ENCODE results near the gene ITK.
A peak's percentile ranks its signal among the peaks of the same experiment; 100 is the strongest.

The ITK gene

GRCh38 chr5:157283434-157283833 lies 102.8 kb downstream of the ITK start:
- peak; percentile 60 for TF ChIP-seq SPI1 (IDR thresholded peaks at IDR 0.05; ENCODE audit: low read depth, low read length)
- no peak for TF ChIP-seq POLR2AphosphoS5 (IDR thresholded peaks at IDR 0.05; ENCODE audit: low read depth, low read length)
- DNase-seq (ENCODE audit: insufficient read length, low spot score) = peak; percentile 29
- FAIRE-seq = peak; percentile 98

DNA sequence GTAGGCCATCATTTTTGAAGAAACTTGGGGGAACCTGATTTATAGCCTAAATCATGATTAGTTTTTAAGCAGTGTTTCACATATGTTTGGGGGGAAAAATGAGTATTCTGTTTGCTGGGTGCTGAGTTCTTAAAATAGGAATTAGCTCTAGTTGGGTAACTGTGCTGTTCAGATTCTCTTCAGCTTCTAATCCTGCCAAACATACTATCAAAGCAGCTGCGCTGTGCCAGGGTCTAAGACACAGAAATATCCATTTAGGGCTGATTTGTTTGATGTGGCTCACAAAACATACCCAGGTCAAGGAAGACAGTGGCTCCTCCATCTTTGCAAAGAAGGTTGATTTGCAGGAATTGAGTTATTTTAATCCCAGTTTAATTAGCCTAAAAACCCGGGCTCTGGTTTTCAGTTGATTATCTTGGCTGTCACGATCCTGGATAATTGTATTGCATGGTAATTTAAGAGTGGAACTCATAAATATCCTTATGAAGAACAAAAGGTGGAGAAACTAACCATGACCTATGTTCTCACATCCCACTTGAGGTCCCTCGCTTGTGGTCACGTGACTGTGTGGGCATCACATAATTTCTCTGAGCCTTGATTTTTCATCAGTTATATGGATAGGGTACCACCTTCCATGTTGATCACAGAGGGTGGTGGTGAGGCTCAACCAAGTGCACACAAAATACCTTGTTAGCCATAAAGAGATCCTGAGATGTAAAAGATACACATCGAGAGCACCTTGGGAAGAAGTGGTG lies 104.0 kb downstream of the ITK start:
- DNase-seq (ENCODE audit: insufficient read length, low spot score) (no peak), FAIRE-seq (peak; percentile 55)
- TF ChIP-seq POU2F2 (IDR thresholded peaks at IDR 0.05; ENCODE audit: low read depth, low read length) = no peak

- DNase-seq (ENCODE audit: insufficient read length, low spot score) (no peak), FAIRE-seq (no peak)
- TF ChIP-seq PAX5 (IDR thresholded peaks at IDR 0.05; ENCODE audit: insufficient read depth, low read length, severe bottlenecking) (no peak), POU2F2 (IDR thresholded peaks at IDR 0.05; ENCODE audit: low read depth, low read length) (no peak), SPI1 (IDR thresholded peaks at IDR 0.05; ENCODE audit: low read depth, low read length) (no peak), TAF1 (IDR thresholded peaks at IDR 0.05; ENCODE audit: low read depth, low read length) (no peak), POLR2AphosphoS5 (IDR thresholded peaks at IDR 0.05; ENCODE audit: low read depth, low read length) (no peak), POLR2A (IDR thresholded peaks at IDR 0.05; ENCODE audit: low read depth, low read length) (no peak)
These were observed 104.8 kb downstream of the ITK start for GRCh38 chr5:157285310-157286035.

DNA sequence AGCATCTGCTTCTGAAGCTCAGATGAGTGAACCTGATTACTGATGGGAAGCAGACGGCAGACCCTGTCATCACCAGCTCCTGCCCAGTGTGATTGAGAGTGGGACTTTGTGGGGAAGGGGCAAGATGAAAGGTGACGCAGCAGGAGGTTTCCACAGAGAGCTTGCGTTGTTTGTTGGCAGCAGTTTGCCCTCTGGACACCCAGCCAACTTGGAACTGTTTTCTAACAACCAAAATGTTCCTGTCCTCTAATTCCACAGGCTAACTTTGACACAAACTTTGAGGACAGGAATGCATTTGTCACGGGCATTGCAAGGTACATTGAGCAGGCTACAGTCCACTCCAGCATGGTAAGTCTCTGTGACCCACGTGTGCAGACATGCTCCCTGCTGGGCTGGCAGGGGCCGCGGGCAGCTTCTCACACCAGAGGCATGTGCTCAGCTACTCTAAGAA lies 106.1 kb downstream of the ITK start:
- no peak for TF ChIP-seq POLR2AphosphoS5 (IDR thresholded peaks at IDR 0.05; ENCODE audit: low read depth, low read length)
- TF ChIP-seq SPI1 (IDR thresholded peaks at IDR 0.05; ENCODE audit: low read depth, low read length) = no peak
- no peak for TF ChIP-seq POU2F2 (IDR thresholded peaks at IDR 0.05; ENCODE audit: low read depth, low read length)
- TF ChIP-seq POLR2A (IDR thresholded peaks at IDR 0.05; ENCODE audit: low read depth, low read length) = no peak
- TF ChIP-seq TAF1 (IDR thresholded peaks at IDR 0.05; ENCODE audit: low read depth, low read length) = no peak
- TF ChIP-seq PAX5 (IDR thresholded peaks at IDR 0.05; ENCODE audit: insufficient read depth, low read length, severe bottlenecking) = no peak
- DNase-seq (ENCODE audit: insufficient read length, low spot score) (no peak), FAIRE-seq (peak; percentile 13)

DNA sequence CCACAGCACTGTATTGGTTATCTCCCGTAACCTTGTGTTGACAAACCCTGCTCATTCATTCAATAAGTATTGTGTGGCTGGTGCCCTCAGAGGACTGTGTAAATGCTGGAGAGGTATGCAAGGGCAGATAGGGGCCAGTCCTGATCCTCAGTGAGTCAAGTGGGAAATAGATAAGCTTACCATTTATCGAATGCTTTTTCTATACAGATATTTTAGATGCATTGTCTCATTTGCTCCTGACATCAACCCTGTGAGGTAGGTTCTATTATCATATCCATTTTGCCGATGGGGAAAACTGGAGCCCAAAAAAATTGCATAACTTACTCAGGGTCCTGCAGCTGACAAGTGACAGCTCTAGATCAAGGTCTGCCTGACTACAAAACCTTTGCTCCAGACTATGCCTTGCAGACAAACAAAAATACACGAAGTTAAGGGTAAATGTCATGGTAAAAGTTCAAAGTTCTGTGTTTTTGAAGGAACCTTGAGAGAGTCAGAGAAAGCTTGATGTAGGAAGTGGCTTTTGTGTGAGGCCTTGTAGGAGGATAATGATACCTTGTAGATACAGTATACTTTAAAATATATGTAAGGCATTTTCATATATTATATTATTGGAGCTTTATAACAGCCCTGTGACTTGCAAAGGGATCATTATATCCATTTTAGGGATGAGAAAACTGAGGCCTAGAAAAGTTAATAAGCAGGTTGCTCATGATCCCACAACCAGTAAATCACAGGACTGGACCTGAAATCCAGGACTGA lies 107.9 kb downstream of the ITK start:
- DNase-seq (ENCODE audit: insufficient read length, low spot score) = no peak
- no peak for TF ChIP-seq POLR2A (IDR thresholded peaks at IDR 0.05; ENCODE audit: low read depth, low read length)
- no peak for TF ChIP-seq PAX5 (IDR thresholded peaks at IDR 0.05; ENCODE audit: insufficient read depth, low read length, severe bottlenecking)
- TF ChIP-seq POU2F2 (IDR thresholded peaks at IDR 0.05; ENCODE audit: low read depth, low read length) = no peak
- no peak for TF ChIP-seq POLR2AphosphoS5 (IDR thresholded peaks at IDR 0.05; ENCODE audit: low read depth, low read length)
- TF ChIP-seq TAF1 (IDR thresholded peaks at IDR 0.05; ENCODE audit: low read depth, low read length) = no peak
- no peak for TF ChIP-seq SPI1 (IDR thresholded peaks at IDR 0.05; ENCODE audit: low read depth, low read length)
- no peak for FAIRE-seq

DNA sequence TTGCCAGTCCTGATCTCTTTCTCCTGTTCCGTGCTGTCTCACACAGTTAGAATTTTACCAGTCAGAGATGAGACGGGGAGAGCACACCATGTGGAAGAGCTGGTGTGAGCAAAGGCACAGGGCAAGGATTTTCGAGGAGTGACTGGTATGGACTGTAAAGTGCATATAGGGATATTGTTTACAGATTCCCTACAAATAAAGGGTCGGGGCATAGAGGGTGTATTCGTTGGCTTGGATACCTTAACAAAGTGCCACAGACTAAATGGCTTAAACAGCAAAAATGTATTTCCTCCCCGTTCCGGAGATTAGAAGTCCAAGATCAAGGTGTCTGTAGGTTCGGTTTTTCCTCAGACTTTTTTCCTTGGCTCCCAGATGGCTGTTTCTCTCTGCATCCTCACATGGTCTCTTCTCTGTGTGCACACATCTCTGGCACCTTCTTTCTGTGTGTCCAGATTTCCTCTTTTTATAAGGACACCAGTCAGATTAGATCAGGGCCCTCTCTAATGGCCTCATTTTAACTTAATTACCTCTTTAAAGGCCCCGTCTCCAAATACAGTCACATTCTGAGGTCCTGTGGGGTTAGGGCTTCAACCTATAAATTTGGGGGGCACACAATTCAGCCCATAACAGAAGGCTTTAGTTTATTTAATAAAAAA lies 108.7 kb downstream of the ITK start:
- DNase-seq (ENCODE audit: insufficient read length, low spot score) = no peak
- TF ChIP-seq POLR2A (IDR thresholded peaks at IDR 0.05; ENCODE audit: low read depth, low read length) (no peak), SPI1 (IDR thresholded peaks at IDR 0.05; ENCODE audit: low read depth, low read length) (no peak), POU2F2 (IDR thresholded peaks at IDR 0.05; ENCODE audit: low read depth, low read length) (no peak), PAX5 (IDR thresholded peaks at IDR 0.05; ENCODE audit: insufficient read depth, low read length, severe bottlenecking) (no peak), POLR2AphosphoS5 (IDR thresholded peaks at IDR 0.05; ENCODE audit: low read depth, low read length) (no peak), TAF1 (IDR thresholded peaks at IDR 0.05; ENCODE audit: low read depth, low read length) (no peak)
- FAIRE-seq = no peak

- FAIRE-seq = no peak
- no peak for DNase-seq (ENCODE audit: insufficient read length, low spot score)
- TF ChIP-seq TAF1 (IDR thresholded peaks at IDR 0.05; ENCODE audit: low read depth, low read length) (no peak), SPI1 (IDR thresholded peaks at IDR 0.05; ENCODE audit: low read depth, low read length) (no peak), PAX5 (IDR thresholded peaks at IDR 0.05; ENCODE audit: insufficient read depth, low read length, severe bottlenecking) (no peak), POLR2AphosphoS5 (IDR thresholded peaks at IDR 0.05; ENCODE audit: low read depth, low read length) (no peak), POLR2A (IDR thresholded peaks at IDR 0.05; ENCODE audit: low read depth, low read length) (no peak), POU2F2 (IDR thresholded peaks at IDR 0.05; ENCODE audit: low read depth, low read length) (no peak)
These were observed 109.7 kb downstream of the ITK start for GRCh38 chr5:157290156-157290980.

DNA sequence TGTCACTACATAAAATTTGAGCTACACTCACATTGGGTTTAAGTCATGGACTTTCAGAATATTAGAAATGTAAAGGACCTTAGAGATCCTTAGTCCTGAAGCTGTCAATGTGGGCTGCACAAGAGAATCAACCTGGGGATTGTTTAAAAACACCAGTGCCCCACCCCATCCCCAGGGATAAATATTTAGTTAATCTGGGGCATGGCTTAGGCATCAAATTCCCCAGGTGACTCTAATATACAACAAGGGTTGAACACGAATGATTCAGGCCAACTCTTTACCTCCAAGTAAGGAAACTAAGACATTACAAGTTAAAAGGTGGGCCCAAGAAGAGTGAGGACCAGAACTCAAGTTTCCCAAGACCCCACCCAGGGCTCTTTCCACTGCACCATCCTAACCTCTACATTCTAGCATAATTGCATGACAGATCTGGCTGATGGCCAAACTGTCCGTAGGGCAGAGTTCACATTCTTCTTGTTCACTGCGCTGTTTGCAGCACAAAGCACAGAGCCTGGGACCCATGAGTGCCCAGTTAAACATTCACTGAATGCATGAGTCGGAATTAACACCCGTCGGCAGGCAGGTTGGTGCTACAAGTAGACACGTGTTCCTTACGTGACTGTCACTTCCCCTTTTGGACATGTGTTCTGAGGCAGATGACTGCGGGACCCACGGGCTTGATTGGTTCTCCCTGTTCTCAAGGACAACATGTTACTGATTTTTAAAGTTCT lies 110.5 kb downstream of the ITK start:
- FAIRE-seq (peak; percentile 72), DNase-seq (ENCODE audit: insufficient read length, low spot score) (no peak)
- TF ChIP-seq POLR2A (IDR thresholded peaks at IDR 0.05; ENCODE audit: low read depth, low read length) = no peak
- peak; percentile 95 for TF ChIP-seq SPI1 (IDR thresholded peaks at IDR 0.05; ENCODE audit: low read depth, low read length)
